ENCODE data around the gene TSPOAP1. TPM values are rescaled to one million over a fixed set of nuclear protein-coding genes. Genes with fewer than 3 reads are reported as not detected.

Gene TSPOAP1
- total and polyA plus RNA-seq, 10 of the 15 experiments (the other 5 are each of a cell fraction or from before 2014, with no cell fraction given), result 0.58 to 16.4 (median 4.2) TPM; not detected in 1

DNA sequence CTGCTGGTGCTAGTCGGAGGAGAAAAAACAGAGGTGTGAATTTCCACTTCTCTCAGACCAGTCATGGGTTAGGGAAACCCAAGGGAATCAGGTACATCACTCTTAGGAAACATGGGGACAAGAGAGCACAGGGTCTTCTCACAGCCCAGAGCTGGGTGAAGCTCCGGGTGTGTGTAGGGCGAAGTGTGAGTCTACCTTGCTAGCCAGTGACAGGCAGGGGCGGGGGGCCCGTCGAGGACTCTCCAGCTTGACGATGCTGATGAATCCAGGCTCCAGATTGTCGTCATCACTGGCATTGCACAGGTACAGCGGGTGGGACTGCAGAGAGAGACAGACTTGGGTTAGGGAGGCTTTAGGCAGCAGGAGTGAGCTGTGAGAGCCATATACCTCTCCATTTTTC, 42.1 kb upstream of the TSPOAP1 start (continued):
- TF ChIP-seq, protein P1, sequence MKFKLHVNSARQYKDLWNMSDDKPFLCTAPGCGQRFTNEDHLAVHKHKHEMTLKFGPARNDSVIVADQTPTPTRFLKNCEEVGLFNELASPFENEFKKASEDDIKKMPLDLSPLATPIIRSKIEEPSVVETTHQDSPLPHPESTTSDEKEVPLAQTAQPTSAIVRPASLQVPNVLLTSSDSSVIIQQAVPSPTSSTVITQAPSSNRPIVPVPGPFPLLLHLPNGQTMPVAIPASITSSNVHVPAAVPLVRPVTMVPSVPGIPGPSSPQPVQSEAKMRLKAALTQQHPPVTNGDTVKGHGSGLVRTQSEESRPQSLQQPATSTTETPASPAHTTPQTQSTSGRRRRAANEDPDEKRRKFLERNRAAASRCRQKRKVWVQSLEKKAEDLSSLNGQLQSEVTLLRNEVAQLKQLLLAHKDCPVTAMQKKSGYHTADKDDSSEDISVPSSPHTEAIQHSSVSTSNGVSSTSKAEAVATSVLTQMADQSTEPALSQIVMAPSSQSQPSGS (IDR thresholded peaks at IDR 0.05; ENCODE audit: low read length), result no peak
- TF ChIP-seq NR2C2 (IDR thresholded peaks at IDR 0.05; ENCODE audit: borderline replicate concordance, control insufficient read depth, insufficient read length, low read depth) (no peak), ZNF274 (IDR thresholded peaks at IDR 0.05; ENCODE audit: insufficient read depth, insufficient read length) (no peak), KLF5 (IDR thresholded peaks at IDR 0.05; ENCODE audit: partially characterized antibody) (no peak), FOS (IDR thresholded peaks at IDR 0.05; ENCODE audit: borderline replicate concordance, extremely low read depth, insufficient read length) (no peak)
- TF ChIP-seq, protein P2, sequence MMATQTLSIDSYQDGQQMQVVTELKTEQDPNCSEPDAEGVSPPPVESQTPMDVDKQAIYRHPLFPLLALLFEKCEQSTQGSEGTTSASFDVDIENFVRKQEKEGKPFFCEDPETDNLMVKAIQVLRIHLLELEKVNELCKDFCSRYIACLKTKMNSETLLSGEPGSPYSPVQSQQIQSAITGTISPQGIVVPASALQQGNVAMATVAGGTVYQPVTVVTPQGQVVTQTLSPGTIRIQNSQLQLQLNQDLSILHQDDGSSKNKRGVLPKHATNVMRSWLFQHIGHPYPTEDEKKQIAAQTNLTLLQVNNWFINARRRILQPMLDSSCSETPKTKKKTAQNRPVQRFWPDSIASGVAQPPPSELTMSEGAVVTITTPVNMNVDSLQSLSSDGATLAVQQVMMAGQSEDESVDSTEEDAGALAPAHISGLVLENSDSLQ (IDR thresholded peaks at IDR 0.05), result no peak

DNA sequence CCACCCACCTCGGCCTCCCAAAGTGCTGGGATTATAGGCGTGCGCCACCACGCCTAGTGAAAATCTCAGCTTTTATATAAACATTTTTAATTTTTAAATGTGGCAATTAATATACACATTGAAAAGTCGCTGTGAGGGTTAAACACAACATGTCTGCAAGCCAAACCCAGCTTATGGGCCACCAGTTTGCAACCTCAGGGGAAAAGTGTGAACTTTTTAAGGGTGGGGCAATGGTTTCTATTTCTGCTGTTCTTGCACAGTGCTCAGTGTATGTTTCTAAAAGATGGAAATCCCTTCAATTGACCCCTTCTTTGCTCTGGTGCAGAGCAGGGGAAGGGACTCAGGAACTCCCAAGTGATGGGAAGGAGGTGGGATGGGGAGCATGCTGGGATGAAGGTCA, 41.7 kb upstream of the TSPOAP1 start:
- ChIA-PET POLR2A (interaction anchor here (0.5 to 1.2 kb wide), 3 partner anchors 8 to 834 kb away, joined by 3 read pairs; no protein-coding TSS in a partner anchor), RAD21 (ENCODE audit: unreplicated experiment) (interaction anchor here (1.4 kb wide), 1 partner anchor 47 kb away, joined by 5 read pairs; the partner anchor contains the start of gene RNF43), CTCF (interaction anchor here (1.0 to 2.0 kb wide), 3 partner anchors 9 to 53 kb away, joined by 3 to 7 read pairs (median 4); no protein-coding TSS in a partner anchor), SMC1A (ENCODE audit: uncharacterized antibody, unreplicated experiment) (interaction anchor here (0.6 to 4.8 kb wide), 4 partner anchors 13 to 57 kb away, joined by 3 to 22 read pairs (median 4); no protein-coding TSS in a partner anchor)
- Histone ChIP-seq H3K4me1 (ENCODE audit: control insufficient read depth, insufficient read depth, low read length) (no peaks in the 10 kb centered on the region), H2AFZ (ENCODE audit: control insufficient read depth, low read depth, low read length) (no peak overlapping the region), H3K79me2 (ENCODE audit: control insufficient read depth, insufficient read depth, low read length) (no peaks in the 10 kb centered on the region), H4K20me1 (ENCODE audit: control insufficient read depth, insufficient read depth) (no peaks in the 10 kb centered on the region), H3K4me2 (ENCODE audit: control insufficient read depth, insufficient read depth) (no peak overlapping the region), H3K9ac (ENCODE audit: control insufficient read depth, insufficient read depth, low read length) (no peak overlapping the region), H3K27me3 (replicated peaks in 1 of 2; ENCODE audit: control insufficient read depth in 2 of 2, insufficient read depth in 2 of 2, low read length in 1 of 2) (no peaks in the 10 kb centered on the region), H3K36me3 (ENCODE audit: control insufficient read depth in 2 of 2, insufficient read depth in 2 of 2, low read length in 1 of 2) (peaks cover 0 to 11% of the 10 kb centered on the region in 2 experiments; a peak in 2 of 4 replicates), H3K27ac (ENCODE audit: control insufficient read depth, insufficient read depth) (no peak overlapping the region), H3K9me3 (replicated peaks; ENCODE audit: control insufficient read depth, insufficient read depth, low read length) (no peaks in the 10 kb centered on the region), H3K4me3 (no peak overlapping the region)
- FAIRE-seq, result no peak
- in situ Hi-C loops (cut with MboI), result no loop called here
- no peak for ATAC-seq
- intact Hi-C loops (cut with micrococcal nuclease; ENCODE audit: unreplicated experiment), result no loop called here
- no peak for DNase-seq (ENCODE audit: low read depth, low spot score)
- no TSS peak for BruUV-seq (replicated peaks)
- 57% methylated on average over 5 of the region's 5 CpGs for WGBS (ENCODE audit: insufficient coverage, insufficient replicate concordance, low lambda C conversion rate, missing lambda C conversion rate)
- TF ChIP-seq CREM (IDR thresholded peaks at IDR 0.05; ENCODE audit: low read depth) (no peak), PAX5 (IDR thresholded peaks at IDR 0.05; ENCODE audit: borderline replicate concordance, low read depth, low read length) (no peak), SMARCA5 (IDR thresholded peaks at IDR 0.05) (no peak), RCOR1 (conservative IDR thresholded peaks at IDR 0.05; ENCODE audit: low read depth, low read length) (no peak), TAF1 (IDR thresholded peaks at IDR 0.05; ENCODE audit: borderline replicate concordance, low read depth, low read length) (no peak)
- TF ChIP-seq, protein P3, sequence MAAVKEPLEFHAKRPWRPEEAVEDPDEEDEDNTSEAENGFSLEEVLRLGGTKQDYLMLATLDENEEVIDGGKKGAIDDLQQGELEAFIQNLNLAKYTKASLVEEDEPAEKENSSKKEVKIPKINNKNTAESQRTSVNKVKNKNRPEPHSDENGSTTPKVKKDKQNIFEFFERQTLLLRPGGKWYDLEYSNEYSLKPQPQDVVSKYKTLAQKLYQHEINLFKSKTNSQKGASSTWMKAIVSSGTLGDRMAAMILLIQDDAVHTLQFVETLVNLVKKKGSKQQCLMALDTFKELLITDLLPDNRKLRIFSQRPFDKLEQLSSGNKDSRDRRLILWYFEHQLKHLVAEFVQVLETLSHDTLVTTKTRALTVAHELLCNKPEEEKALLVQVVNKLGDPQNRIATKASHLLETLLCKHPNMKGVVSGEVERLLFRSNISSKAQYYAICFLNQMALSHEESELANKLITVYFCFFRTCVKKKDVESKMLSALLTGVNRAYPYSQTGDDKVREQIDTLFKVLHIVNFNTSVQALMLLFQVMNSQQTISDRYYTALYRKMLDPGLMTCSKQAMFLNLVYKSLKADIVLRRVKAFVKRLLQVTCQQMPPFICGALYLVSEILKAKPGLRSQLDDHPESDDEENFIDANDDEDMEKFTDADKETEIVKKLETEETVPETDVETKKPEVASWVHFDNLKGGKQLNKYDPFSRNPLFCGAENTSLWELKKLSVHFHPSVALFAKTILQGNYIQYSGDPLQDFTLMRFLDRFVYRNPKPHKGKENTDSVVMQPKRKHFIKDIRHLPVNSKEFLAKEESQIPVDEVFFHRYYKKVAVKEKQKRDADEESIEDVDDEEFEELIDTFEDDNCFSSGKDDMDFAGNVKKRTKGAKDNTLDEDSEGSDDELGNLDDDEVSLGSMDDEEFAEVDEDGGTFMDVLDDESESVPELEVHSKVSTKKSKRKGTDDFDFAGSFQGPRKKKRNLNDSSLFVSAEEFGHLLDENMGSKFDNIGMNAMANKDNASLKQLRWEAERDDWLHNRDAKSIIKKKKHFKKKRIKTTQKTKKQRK (IDR thresholded peaks at IDR 0.05; ENCODE audit: low read depth, low read length), result no peak
- TF ChIP-seq, protein P4, sequence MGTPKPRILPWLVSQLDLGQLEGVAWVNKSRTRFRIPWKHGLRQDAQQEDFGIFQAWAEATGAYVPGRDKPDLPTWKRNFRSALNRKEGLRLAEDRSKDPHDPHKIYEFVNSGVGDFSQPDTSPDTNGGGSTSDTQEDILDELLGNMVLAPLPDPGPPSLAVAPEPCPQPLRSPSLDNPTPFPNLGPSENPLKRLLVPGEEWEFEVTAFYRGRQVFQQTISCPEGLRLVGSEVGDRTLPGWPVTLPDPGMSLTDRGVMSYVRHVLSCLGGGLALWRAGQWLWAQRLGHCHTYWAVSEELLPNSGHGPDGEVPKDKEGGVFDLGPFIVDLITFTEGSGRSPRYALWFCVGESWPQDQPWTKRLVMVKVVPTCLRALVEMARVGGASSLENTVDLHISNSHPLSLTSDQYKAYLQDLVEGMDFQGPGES (IDR thresholded peaks at IDR 0.05), result no peak
- TF ChIP-seq, protein P5, sequence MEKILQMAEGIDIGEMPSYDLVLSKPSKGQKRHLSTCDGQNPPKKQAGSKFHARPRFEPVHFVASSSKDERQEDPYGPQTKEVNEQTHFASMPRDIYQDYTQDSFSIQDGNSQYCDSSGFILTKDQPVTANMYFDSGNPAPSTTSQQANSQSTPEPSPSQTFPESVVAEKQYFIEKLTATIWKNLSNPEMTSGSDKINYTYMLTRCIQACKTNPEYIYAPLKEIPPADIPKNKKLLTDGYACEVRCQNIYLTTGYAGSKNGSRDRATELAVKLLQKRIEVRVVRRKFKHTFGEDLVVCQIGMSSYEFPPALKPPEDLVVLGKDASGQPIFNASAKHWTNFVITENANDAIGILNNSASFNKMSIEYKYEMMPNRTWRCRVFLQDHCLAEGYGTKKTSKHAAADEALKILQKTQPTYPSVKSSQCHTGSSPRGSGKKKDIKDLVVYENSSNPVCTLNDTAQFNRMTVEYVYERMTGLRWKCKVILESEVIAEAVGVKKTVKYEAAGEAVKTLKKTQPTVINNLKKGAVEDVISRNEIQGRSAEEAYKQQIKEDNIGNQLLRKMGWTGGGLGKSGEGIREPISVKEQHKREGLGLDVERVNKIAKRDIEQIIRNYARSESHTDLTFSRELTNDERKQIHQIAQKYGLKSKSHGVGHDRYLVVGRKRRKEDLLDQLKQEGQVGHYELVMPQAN (conservative IDR thresholded peaks at IDR 0.05), result no peak

Data from GM12878 (cell line).